ENCODE results near the gene OTUD6A.

The OTUD6A gene

GRCh38 chrX:70034646-70035045 lies 27.6 kb upstream of the OTUD6A start:
- POLR2A ChIA-PET = no interaction called here
- CTCF ChIA-PET = interaction anchor here (1.1 to 3.3 kb wide), 4 partner anchors 10 to 497 kb away, joined by 3 to 20 read pairs (median 6); no protein-coding TSS in a partner anchor

GRCh38 chrX:70038515-70038914 lies 23.7 kb upstream of the OTUD6A start:
- ChIA-PET CTCF (interaction anchor here (0.7 to 3.5 kb wide), 3 partner anchors 8 to 612 kb away, joined by 3 to 28 read pairs (median 10); no protein-coding TSS in a partner anchor), POLR2A (no interaction called here)
- no peak for TF ChIP-seq CTCF (IDR thresholded peaks at IDR 0.05; ENCODE audit: control extremely low read depth, extremely low read depth, low read depth, missing control alignments)
- no peak for DNase-seq (ENCODE audit: extremely low spot score)

More at GRCh38 chrX:70034646-70035045, 27.6 kb upstream of the OTUD6A start:
- DNase-seq (ENCODE audit: extremely low spot score) = no peak
- TF ChIP-seq CTCF (IDR thresholded peaks at IDR 0.05; ENCODE audit: control extremely low read depth, extremely low read depth, low read depth, missing control alignments) = no peak

- ChIA-PET POLR2A (no interaction called here), CTCF (interaction anchor here (0.7 to 3.5 kb wide), 3 partner anchors 8 to 613 kb away, joined by 3 to 28 read pairs (median 10); no protein-coding TSS in a partner anchor)
- no peak for DNase-seq (ENCODE audit: extremely low spot score)
- no peak for TF ChIP-seq CTCF (IDR thresholded peaks at IDR 0.05; ENCODE audit: control extremely low read depth, extremely low read depth, low read depth, missing control alignments)
Observed at GRCh38 chrX:70038951-70039350, 23.3 kb upstream of the OTUD6A start.

GRCh38 chrX:70039758-70040157 lies 22.5 kb upstream of the OTUD6A start:
- TF ChIP-seq CTCF (IDR thresholded peaks at IDR 0.05; ENCODE audit: control extremely low read depth, extremely low read depth, low read depth, missing control alignments) = no peak
- ChIA-PET POLR2A (no interaction called here), CTCF (interaction anchor here (3.4 to 3.5 kb wide), 2 partner anchors 9 to 57 kb away, joined by 10 to 28 read pairs; no protein-coding TSS in a partner anchor)
- DNase-seq (ENCODE audit: extremely low spot score) = no peak

- TF ChIP-seq CTCF (IDR thresholded peaks at IDR 0.05; ENCODE audit: control extremely low read depth, extremely low read depth, low read depth, missing control alignments) = no peak
- ChIA-PET POLR2A (no interaction called here), CTCF (no interaction called here)
- DNase-seq (ENCODE audit: extremely low spot score) = no peak
Observed at GRCh38 chrX:70041993-70042392, 20.3 kb upstream of the OTUD6A start.

GRCh38 chrX:70042399-70043371 lies 19.6 kb upstream of the OTUD6A start:
- no peak for TF ChIP-seq CTCF (IDR thresholded peaks at IDR 0.05; ENCODE audit: control extremely low read depth, extremely low read depth, low read depth, missing control alignments)
- ChIA-PET POLR2A (no interaction called here), CTCF (no interaction called here)
- no peak for DNase-seq (ENCODE audit: extremely low spot score)
